Heart right ventricle (tissue), 16 donors: Measurements from ENCODE around the gene NCKAP1. TPM values are rescaled to one million over a fixed set of nuclear protein-coding genes. Genes with fewer than 3 reads are reported as not detected.
"Not testable (repeated sequence)": the region's sequence is repeated elsewhere in the genome, so short reads cannot be mapped to it uniquely, and the experiment has no call there.

ENCODE experiments used
- ATAC-seq, 8 donors: fragments of 200-7000 bp; cut with Tn5 transposase; one replicate each; pipeline ENCODE4 v1.9.1; 2020; ENCODE audit warnings: mild to moderate bottlenecking in 8 of 8, moderate library complexity in 8 of 8, moderate number of reproducible peaks in 1 of 8
- DNase-seq, 2 donors: peaks; one replicate each; pipeline ENCODE4 v3.0.0-alpha.2; 2020
- H3K27ac ChIP-seq, 10 donors: fragments of 200-600 bp; sonication (generic) in 2 of 10; one replicate each; pipeline versions ENCODE4 v1.5.0 to v1.8.0; 2020 to 2022; ENCODE audit warnings: mild to moderate bottlenecking in 3 of 10
- H3K27me3 ChIP-seq, 7 donors: fragments of 200-600 bp; one replicate each; pipeline ENCODE4 v1.8.0; 2021 to 2022; ENCODE audit warnings: mild to moderate bottlenecking in 2 of 7
- H3K36me3 ChIP-seq, 9 donors: fragments of 200-600 bp; sonication (generic) in 1 of 9; one replicate each; pipeline versions ENCODE4 v1.5.0 to v1.8.0; 2020 to 2022; ENCODE audit warnings: mild to moderate bottlenecking in 2 of 9
- H3K4me1 ChIP-seq, 9 donors: fragments of 200-600 bp; sonication (generic) in 1 of 9; one replicate each; pipeline versions ENCODE4 v1.5.0 to v1.8.0; 2020 to 2022; ENCODE audit warnings: mild to moderate bottlenecking in 4 of 9
- H3K4me3 ChIP-seq, 10 donors: fragments of 200-600 bp; sonication (generic) in 2 of 10; one replicate each; pipeline versions ENCODE4 v1.5.0 to v1.8.0; 2020 to 2022; ENCODE audit warnings: mild to moderate bottlenecking in 7 of 10, moderate library complexity in 2 of 10
- H3K9me3 ChIP-seq, 11 donors: fragments of 200-600 bp in 10 of 11; sonication (generic) in 2 of 11; one replicate each; pipeline versions ENCODE4 v1.5.0 to v1.8.0; 2013 to 2022; ENCODE audit warnings: mild to moderate bottlenecking in 2 of 11, control low read depth in 1 of 11, moderate library complexity in 1 of 11
- WGBS, 2 donors: extraction: QIAGEN DNeasy Blood & Tissue Kit; methylation state at CpG; one replicate each; pipeline ENCODE4 v1.1.7; 2013; ENCODE audit warnings: inconsistent platforms in 1 of 2; 5-methylcytosine and 5-hydroxymethylcytosine counted together
- intact Hi-C, 10 donors: fragments of 100-400 bp; cut with DNase I; formaldehyde crosslinking; loops; one replicate each; pipeline versions ENCODE4 v1.11.1 to v1.14.2; 2022
- polyA plus RNA-seq, 2 donors: library from polyadenylated mRNA; stranded (reverse); fragments of 200-250 nt; gene quantifications; one replicate each; pipeline ENCODE4 v1.2.3, GENCODE V29; 2013
- total RNA-seq, 10 donors: library from RNA; stranded (reverse); fragmentation: NEBNext Ultra II Directional in 3 of 10; extraction: Animal tissue kit (Norgen Biotek cat#: 25700) in 3 of 10; gene quantifications; one replicate each; pipeline versions ENCODE4 v1.2.1 to v1.2.4, GENCODE V29; 2021 to 2023
- TF ChIP-seq, protein P1 (sequence below), 9 donors: fragments of 200-600 bp; sonication (generic) in 2 of 9; IDR thresholded peaks; one replicate each; pipeline versions ENCODE4 v1.5.0 to v1.8.0; 2021 to 2022; ENCODE audit warnings: antibody characterized with exemption in 9 of 9, mild to moderate bottlenecking in 5 of 9, moderate library complexity in 1 of 9
- donor health status: Arrhythmogenic right ventricular cardiomyopathy.
- donor health status: ischemic (EF 13 %, LVEDD 7.1; RV severe dilation, severe dysfunction).
- donor health status: healthy with polysubstance abuse.
- donor health status: DM: no; HTN: yes; CAD: no.
- donor health status: DM: no; HTN: no; CAD: no.
- donor health status: ischemic (EF 25% LVEDD 6.9; RV normal size, moderate dysfunction).
- donor health status: ischemic (EF 25% LVEDD 5.7; RV mildly dilated, moderate dysfunction).
- donor health status: healthy.
- donor health status: DM: yes; HTN: yes; CAD: no.
- donor health status: Ischemic cardiomyopathy.
- donor health status: ischemic (EF 35%, LVEDD 5.7; RV mildly dilated, moderate dysfunction).
- donor health status: nonischemic (EF 11% LVEDD 7.7; RV severe dilation, severe dysfunction).
- donor health status: DM: yes; HTN: yes; CAD: no.
- donor health status: PGD.
- donor health status: ischemic (EF 29% LVEDD 5.4; RV normal size, mild dysfunction).
- donor health status: nonischemic (EF 23%, LVEDD 6.1; RV moderate dilation, normal function).

NCKAP1 gene
- total and polyA plus RNA-seq, 12 donors = 35.3 to 153 (median 124) TPM

DNA sequence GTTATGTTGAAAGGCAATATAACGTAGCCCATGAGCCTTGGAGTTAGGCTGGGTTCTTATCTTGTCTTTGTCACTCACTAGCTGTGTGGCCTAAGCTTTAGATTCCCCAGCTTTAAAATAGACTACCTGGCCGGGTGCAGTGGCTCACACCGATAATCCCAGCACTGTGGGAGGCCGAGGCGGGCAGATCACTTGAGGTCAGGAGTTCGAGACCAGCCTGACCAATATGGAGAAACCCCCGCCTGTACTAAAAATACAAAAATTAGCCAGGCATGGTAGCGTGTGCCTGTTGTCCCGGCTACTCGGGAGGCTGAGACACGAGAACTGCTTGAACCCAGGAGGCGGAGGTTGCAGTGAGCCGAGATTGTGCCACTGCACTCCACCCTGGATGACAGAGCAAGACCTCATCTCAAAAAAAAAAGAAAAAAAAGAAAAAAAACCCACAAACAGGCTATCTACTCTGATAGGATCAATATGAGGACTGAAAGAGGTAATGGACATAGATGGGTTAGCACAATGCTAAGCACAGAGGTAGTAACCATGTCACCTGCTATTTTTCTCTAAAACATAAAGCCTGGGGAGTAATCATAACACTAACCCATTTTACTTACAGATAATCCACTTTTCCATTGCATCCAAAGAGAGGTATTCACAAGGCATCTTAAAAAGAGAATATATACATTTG lies 43.9 kb downstream of the NCKAP1 start:
- peak in 1 of 8 donors; percentile 44 for ATAC-seq
- no peaks in the 10 kb centered on the region for H3K9me3 ChIP-seq
- H3K4me1 ChIP-seq = no peaks in the 10 kb centered on the region
- no peak overlapping the region for H3K4me3 ChIP-seq
- H3K27me3 ChIP-seq = no peaks in the 10 kb centered on the region
- no peak overlapping the region for H3K27ac ChIP-seq
- intact Hi-C loops = loop anchor here in 1 of 10 donors (1.0 to 2.0 kb wide), 2 partner anchors 44 to 64 kb away; no protein-coding TSS in a partner anchor
- TF ChIP-seq, protein P1, sequence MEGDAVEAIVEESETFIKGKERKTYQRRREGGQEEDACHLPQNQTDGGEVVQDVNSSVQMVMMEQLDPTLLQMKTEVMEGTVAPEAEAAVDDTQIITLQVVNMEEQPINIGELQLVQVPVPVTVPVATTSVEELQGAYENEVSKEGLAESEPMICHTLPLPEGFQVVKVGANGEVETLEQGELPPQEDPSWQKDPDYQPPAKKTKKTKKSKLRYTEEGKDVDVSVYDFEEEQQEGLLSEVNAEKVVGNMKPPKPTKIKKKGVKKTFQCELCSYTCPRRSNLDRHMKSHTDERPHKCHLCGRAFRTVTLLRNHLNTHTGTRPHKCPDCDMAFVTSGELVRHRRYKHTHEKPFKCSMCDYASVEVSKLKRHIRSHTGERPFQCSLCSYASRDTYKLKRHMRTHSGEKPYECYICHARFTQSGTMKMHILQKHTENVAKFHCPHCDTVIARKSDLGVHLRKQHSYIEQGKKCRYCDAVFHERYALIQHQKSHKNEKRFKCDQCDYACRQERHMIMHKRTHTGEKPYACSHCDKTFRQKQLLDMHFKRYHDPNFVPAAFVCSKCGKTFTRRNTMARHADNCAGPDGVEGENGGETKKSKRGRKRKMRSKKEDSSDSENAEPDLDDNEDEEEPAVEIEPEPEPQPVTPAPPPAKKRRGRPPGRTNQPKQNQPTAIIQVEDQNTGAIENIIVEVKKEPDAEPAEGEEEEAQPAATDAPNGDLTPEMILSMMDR (IDR thresholded peaks at IDR 0.05) = no peak
- 81 to 87% methylated on average over 13 of the region's 13 CpGs for WGBS, 2 donors
- H3K36me3 ChIP-seq = peaks cover 0 to 95% (median 13%) of the 10 kb centered on the region in 9 donors
- no peak for DNase-seq

DNA sequence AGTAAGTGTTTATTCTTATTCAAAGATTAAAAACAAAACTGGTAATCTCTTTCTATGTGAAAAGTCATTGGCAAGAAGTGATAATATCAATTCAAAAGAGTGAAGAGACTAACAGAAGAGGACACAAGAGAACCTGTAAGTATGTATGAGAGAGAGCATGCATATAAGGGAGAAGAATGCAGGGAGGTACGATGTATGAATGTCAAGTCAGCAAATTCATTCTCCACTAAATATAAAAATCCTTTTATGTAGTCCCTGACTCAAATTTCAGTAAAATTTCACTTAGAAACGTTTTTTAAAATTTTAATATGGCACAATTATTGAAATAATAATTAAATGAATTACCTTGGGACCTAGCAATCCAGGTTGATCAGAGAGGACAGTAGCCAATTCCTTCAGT lies 55.3 kb downstream of the NCKAP1 start:
- ATAC-seq (no peak), DNase-seq (no peak)
- WGBS, 2 donors = 37 to 43% methylated on average over 2 of the region's 2 CpGs
- H3K9me3 ChIP-seq = no peaks in the 10 kb centered on the region
- no peaks in the 10 kb centered on the region for H3K27me3 ChIP-seq
- H3K4me1 ChIP-seq = peaks cover 0 to 8% (median 0%) of the 10 kb centered on the region in 9 donors
- TF ChIP-seq, protein P1 (IDR thresholded peaks at IDR 0.05) = no peak
- H3K36me3 ChIP-seq = peaks cover 0 to 98% (median 45%) of the 10 kb centered on the region in 9 donors
- no peak overlapping the region for H3K27ac ChIP-seq
- intact Hi-C loops = loop anchor here in 7 of 10 donors (5.0 to 10.0 kb wide), 6 partner anchors 52 to 221 kb away; partner anchors contain the start of gene NCKAP1 (in 3 of the 7)
- H3K4me3 ChIP-seq = no peak overlapping the region

DNA sequence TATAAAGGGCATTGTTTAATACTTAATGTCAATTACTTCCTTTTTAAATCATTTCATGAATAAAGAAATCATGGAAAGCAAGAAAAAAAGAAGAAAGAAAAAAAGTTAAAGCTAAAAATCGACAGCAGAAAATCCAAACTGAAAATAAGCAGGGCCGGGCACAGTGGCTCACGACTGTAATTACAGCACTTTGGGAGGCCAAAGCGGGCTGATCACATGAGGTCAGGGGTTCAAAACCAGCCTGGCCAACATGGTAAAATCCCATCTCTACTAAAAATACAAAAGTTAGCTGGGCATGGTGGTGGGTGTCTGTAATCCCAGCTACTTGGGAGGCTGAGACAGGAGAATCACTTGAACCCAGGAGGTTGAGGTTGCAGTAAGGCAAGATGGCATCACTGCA lies 56.8 kb downstream of the NCKAP1 start:
- not testable (repeated sequence) for DNase-seq, H3K4me3 ChIP-seq, H3K27me3 ChIP-seq, H3K4me1 ChIP-seq, H3K9me3 ChIP-seq, ATAC-seq, H3K27ac ChIP-seq
- peaks cover 0 to 98% (median 55%) of the 10 kb centered on the region in 9 donors for H3K36me3 ChIP-seq
- intact Hi-C loops = loop anchor here in 7 of 10 donors (5.0 to 10.0 kb wide), 6 partner anchors 53 to 219 kb away; partner anchors contain the start of gene NCKAP1 (in 3 of the 7)
- 72 to 76% methylated on average over 4 of the region's 4 CpGs for WGBS, 2 donors

DNA sequence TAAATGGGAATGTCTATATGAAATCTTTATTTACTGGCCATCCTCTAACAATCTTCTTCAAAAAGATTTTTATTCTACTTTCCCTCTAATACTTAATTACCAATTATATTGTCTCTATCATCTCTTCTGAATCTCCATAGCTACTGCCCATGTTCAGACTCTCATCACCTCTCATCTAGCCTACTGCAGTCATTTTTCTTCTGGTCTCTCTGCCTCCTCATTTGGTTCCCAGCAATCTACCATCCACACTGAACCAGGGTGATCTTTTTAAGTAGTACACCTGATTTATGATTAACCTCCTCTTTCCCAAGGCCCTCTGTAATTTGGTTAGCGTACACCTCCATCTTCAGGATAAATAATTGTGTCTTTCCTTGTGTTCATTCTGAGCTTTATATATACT lies 57.6 kb downstream of the NCKAP1 start:
- no peaks in the 10 kb centered on the region for H3K9me3 ChIP-seq
- H3K4me1 ChIP-seq = peaks cover 0 to 8% (median 0%) of the 10 kb centered on the region in 9 donors
- H3K4me3 ChIP-seq = no peak overlapping the region
- intact Hi-C loops = loop anchor here in 7 of 10 donors (5.0 to 10.0 kb wide), 6 partner anchors 54 to 218 kb away; partner anchors contain the start of gene NCKAP1 (in 3 of the 7)
- TF ChIP-seq, protein P1 (IDR thresholded peaks at IDR 0.05) = no peak
- H3K27ac ChIP-seq = no peak overlapping the region
- 99 to 100% methylated on average over 1 of the region's 1 CpG for WGBS, 2 donors
- no peak for DNase-seq
- H3K27me3 ChIP-seq = no peaks in the 10 kb centered on the region
- H3K36me3 ChIP-seq = peaks cover 0 to 98% (median 49%) of the 10 kb centered on the region in 9 donors
- no peak for ATAC-seq

DNA sequence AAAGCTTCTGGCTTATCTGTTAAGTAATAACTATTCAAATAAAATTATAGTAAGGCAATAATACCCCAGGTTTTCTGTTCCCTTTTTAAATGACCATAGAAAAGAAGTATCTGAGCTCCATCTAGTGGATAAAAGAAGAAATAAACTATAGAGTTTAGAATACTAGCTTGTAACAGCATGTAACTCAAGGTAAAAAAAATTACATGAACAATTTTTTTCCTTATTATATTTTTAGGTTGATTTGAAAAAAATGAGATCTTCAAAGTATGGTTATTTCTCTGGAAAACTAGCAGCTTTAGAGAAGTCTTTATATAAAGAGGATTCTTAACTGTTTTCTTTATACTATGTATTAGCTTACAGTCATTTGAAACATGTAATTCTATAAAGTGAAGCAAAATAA lies 58.1 kb downstream of the NCKAP1 start:
- TF ChIP-seq, protein P1 (IDR thresholded peaks at IDR 0.05) = peak; percentile 46 to 83 (median 66)
- no peaks in the 10 kb centered on the region for H3K9me3 ChIP-seq
- peaks cover 0 to 98% (median 48%) of the 10 kb centered on the region in 9 donors for H3K36me3 ChIP-seq
- intact Hi-C loops = loop anchor here in 7 of 10 donors (5.0 to 10.0 kb wide), 6 partner anchors 55 to 218 kb away; partner anchors contain the start of gene NCKAP1 (in 3 of the 7)
- no peak overlapping the region for H3K4me3 ChIP-seq
- peaks cover 0 to 13% (median 0%) of the 10 kb centered on the region in 9 donors for H3K4me1 ChIP-seq
- no peak overlapping the region for H3K27ac ChIP-seq
- DNase-seq (no peak), ATAC-seq (peak in 4 of 8 donors; percentile 47 to 75 (median 57))
- H3K27me3 ChIP-seq = no peaks in the 10 kb centered on the region
